Transverse colon (tissue), 3 donors: Measurements from ENCODE around the gene SSBP2.

ENCODE experiments used
- EP300 ChIP-seq: sonication (generic); formaldehyde crosslinking; IDR thresholded peaks from one replicate; pipeline ENCODE4 v1.6.1; 2017; ENCODE audit warnings: antibody characterized with exemption, low read depth
- POLR2A ChIP-seq: fragments of 450-650 bp; IDR thresholded peaks from one replicate; pipeline ENCODE4 v1.6.1; 2016; ENCODE audit warnings: antibody characterized with exemption, mild to moderate bottlenecking, moderate library complexity
- TF ChIP-seq, protein P1 (sequence below), 5 experiments: fragments of 200-600 bp in 3 of 5; fragments of 450-650 bp in 2 of 5; sonication (generic) in 3 of 5; IDR thresholded peaks; 1 replicate in 2 of 5; 2 replicates in 3 of 5; pipeline ENCODE4 v1.5.1; 2016 to 2017; ENCODE audit warnings: antibody characterized with exemption in 5 of 5, inconsistent platforms in 3 of 5, mild to moderate bottlenecking in 2 of 5, moderate library complexity in 1 of 5

DNA sequence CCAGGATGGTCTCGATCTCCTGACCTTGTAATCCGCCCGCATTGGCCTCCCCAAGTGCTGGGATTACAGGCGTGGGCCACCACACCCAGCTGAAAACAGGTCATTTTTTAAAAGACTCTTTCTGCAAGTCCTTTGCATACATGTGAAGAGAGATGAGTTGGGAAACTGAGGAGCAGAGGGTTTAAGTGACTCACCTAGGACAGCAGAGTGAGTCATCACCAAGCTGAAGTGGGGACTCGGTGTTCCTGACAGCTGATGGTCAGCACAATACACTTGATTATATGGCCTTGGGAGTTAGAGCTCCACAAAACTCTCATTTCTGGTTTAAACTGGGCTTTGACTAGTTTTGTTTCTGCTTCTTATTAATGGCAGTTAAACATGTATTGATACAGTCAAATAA, 38.1 kb upstream of the SSBP2 start:
- TF ChIP-seq POLR2A (no peak), EP300 (no peak)
- TF ChIP-seq, protein P1, sequence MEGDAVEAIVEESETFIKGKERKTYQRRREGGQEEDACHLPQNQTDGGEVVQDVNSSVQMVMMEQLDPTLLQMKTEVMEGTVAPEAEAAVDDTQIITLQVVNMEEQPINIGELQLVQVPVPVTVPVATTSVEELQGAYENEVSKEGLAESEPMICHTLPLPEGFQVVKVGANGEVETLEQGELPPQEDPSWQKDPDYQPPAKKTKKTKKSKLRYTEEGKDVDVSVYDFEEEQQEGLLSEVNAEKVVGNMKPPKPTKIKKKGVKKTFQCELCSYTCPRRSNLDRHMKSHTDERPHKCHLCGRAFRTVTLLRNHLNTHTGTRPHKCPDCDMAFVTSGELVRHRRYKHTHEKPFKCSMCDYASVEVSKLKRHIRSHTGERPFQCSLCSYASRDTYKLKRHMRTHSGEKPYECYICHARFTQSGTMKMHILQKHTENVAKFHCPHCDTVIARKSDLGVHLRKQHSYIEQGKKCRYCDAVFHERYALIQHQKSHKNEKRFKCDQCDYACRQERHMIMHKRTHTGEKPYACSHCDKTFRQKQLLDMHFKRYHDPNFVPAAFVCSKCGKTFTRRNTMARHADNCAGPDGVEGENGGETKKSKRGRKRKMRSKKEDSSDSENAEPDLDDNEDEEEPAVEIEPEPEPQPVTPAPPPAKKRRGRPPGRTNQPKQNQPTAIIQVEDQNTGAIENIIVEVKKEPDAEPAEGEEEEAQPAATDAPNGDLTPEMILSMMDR (IDR thresholded peaks at IDR 0.05): no peak
